ENCODE measurements around the gene KRT1.

Gene KRT1

DNA sequence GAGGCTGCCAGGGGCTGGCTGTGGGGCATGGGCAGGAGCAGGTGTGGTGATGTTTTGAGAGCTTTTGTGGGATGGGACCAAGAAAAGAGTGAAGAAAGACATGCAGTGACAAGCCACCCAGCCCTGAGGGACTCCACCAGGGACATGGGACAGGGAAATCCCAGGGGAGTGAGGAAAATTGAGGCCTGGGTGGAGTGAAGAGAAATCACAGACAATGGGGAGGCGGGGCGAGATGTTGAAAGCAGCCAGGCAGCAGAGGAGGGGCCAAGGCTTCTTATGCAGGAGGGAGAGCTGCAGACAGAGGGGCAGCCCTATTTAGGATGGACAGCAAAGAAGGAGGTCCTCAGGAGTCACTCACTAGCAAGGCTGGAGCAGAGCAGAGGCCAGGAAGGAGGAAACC lies 4.2 kb upstream of the KRT1 start:
- H2BK12ac ChIP-seq (ENCODE audit: low read length in 2 of 2), result no peak overlapping the region
- no peak overlapping the region for H3K14ac ChIP-seq (ENCODE audit: low read length in 2 of 2)
- no peak overlapping the region for H2BK120ac ChIP-seq (ENCODE audit: low read depth, low read length)
- no peak overlapping the region for H3K27ac ChIP-seq (ENCODE audit: low read length, poor library complexity, severe bottlenecking)
- no peak overlapping the region for H3K4me3 ChIP-seq (ENCODE audit: insufficient read depth in 1 of 2, low read depth in 1 of 2, low read length in 2 of 2)
- peaks cover 68 to 94% of the 10 kb centered on the region in 2 experiments for H3K27me3 ChIP-seq (ENCODE audit: control insufficient read depth in 1 of 2, insufficient read depth in 1 of 2, low read length in 2 of 2)
- no peak overlapping the region for H3K4ac ChIP-seq (ENCODE audit: low read depth in 1 of 2, low read length in 2 of 2)
- H3K4me2 ChIP-seq (ENCODE audit: low read length, poor library complexity, severe bottlenecking), result no peak overlapping the region
- no peak for DNase-seq
- H3K79me1 ChIP-seq (replicated peaks; ENCODE audit: low read length, poor library complexity, severe bottlenecking), result no peaks in the 10 kb centered on the region
- H4K8ac ChIP-seq (ENCODE audit: low read length), result no peak overlapping the region
- no peaks in the 10 kb centered on the region for H3K4me1 ChIP-seq (ENCODE audit: control insufficient read depth, insufficient read depth, low read depth, low read length)
- H2AK5ac ChIP-seq (ENCODE audit: low read length, severe bottlenecking), result no peak overlapping the region
- no peak overlapping the region for H4K91ac ChIP-seq (ENCODE audit: low read length)
- H3K36me3 ChIP-seq (ENCODE audit: control insufficient read depth in 1 of 2, insufficient read depth in 2 of 2, low read depth in 1 of 2, low read length in 2 of 2), result no peaks in the 10 kb centered on the region
- H3K9me3 ChIP-seq (ENCODE audit: control insufficient read depth, low read length), result no peaks in the 10 kb centered on the region
- 64% methylated on average over 2 of the region's 2 CpGs for WGBS
- H3K9ac ChIP-seq (ENCODE audit: low read length), result no peak overlapping the region
- no peak overlapping the region for H2BK5ac ChIP-seq (ENCODE audit: low read depth, low read length, poor library complexity, severe bottlenecking)
- no peak overlapping the region for H3K18ac ChIP-seq (ENCODE audit: low read depth in 1 of 2, low read length in 2 of 2)
- no peak overlapping the region for H2AFZ ChIP-seq (ENCODE audit: low read depth, low read length)
- no peak overlapping the region for H2BK15ac ChIP-seq (ENCODE audit: low read depth, poor library complexity, severe bottlenecking)
- H3K23ac ChIP-seq (ENCODE audit: low read length in 2 of 2), result no peak overlapping the region

- Histone ChIP-seq H3K4me2 (ENCODE audit: low read length, poor library complexity, severe bottlenecking) (no peak overlapping the region), H2AFZ (ENCODE audit: low read depth, low read length) (no peak overlapping the region), H3K14ac (ENCODE audit: low read length in 2 of 2) (no peak overlapping the region), H3K4ac (ENCODE audit: low read depth in 1 of 2, low read length in 2 of 2) (no peak overlapping the region), H3K27ac (ENCODE audit: low read length, poor library complexity, severe bottlenecking) (no peak overlapping the region), H3K18ac (ENCODE audit: low read depth in 1 of 2, low read length in 2 of 2) (no peak overlapping the region), H3K4me1 (ENCODE audit: control insufficient read depth, insufficient read depth, low read depth, low read length) (no peaks in the 10 kb centered on the region), H2BK15ac (ENCODE audit: low read depth, poor library complexity, severe bottlenecking) (no peak overlapping the region), H2AK5ac (ENCODE audit: low read length, severe bottlenecking) (no peak overlapping the region), H3K9ac (ENCODE audit: low read length) (no peak overlapping the region), H4K8ac (ENCODE audit: low read length) (no peak overlapping the region), H3K4me3 (ENCODE audit: insufficient read depth in 1 of 2, low read depth in 1 of 2, low read length in 2 of 2) (no peak overlapping the region), H2BK12ac (ENCODE audit: low read length in 2 of 2) (no peak overlapping the region), H3K79me1 (replicated peaks; ENCODE audit: low read length, poor library complexity, severe bottlenecking) (no peaks in the 10 kb centered on the region), H3K23ac (ENCODE audit: low read length in 2 of 2) (no peak overlapping the region), H2BK5ac (ENCODE audit: low read depth, low read length, poor library complexity, severe bottlenecking) (no peak overlapping the region), H2BK120ac (ENCODE audit: low read depth, low read length) (no peak overlapping the region), H3K36me3 (ENCODE audit: control insufficient read depth in 1 of 2, insufficient read depth in 2 of 2, low read depth in 1 of 2, low read length in 2 of 2) (no peaks in the 10 kb centered on the region), H3K9me3 (ENCODE audit: control insufficient read depth, low read length) (no peaks in the 10 kb centered on the region), H3K27me3 (ENCODE audit: control insufficient read depth in 1 of 2, insufficient read depth in 1 of 2, low read length in 2 of 2) (peaks cover 63 to 92% of the 10 kb centered on the region in 2 experiments), H4K91ac (ENCODE audit: low read length) (no peak overlapping the region)
- DNase-seq, result no peak
- WGBS, result 74% methylated on average over 10 of the region's 12 CpGs
Observed at GRCh38 chr12:52683575-52684300, 3.5 kb upstream of the KRT1 start.

- no peaks in the 10 kb centered on the region for H3K4me1 ChIP-seq (ENCODE audit: control insufficient read depth, insufficient read depth, low read depth, low read length)
- no peak overlapping the region for H4K91ac ChIP-seq (ENCODE audit: low read length)
- no peak overlapping the region for H4K8ac ChIP-seq (ENCODE audit: low read length)
- H3K23ac ChIP-seq (ENCODE audit: low read length in 2 of 2), result no peak overlapping the region
- no peaks in the 10 kb centered on the region for H3K36me3 ChIP-seq (ENCODE audit: control insufficient read depth in 1 of 2, insufficient read depth in 2 of 2, low read depth in 1 of 2, low read length in 2 of 2)
- no peak overlapping the region for H3K4ac ChIP-seq (ENCODE audit: low read depth in 1 of 2, low read length in 2 of 2)
- H2AFZ ChIP-seq (ENCODE audit: low read depth, low read length), result no peak overlapping the region
- no peaks in the 10 kb centered on the region for H3K9me3 ChIP-seq (ENCODE audit: control insufficient read depth, low read length)
- no peak overlapping the region for H3K14ac ChIP-seq (ENCODE audit: low read length in 2 of 2)
- no peaks in the 10 kb centered on the region for H3K79me1 ChIP-seq (replicated peaks; ENCODE audit: low read length, poor library complexity, severe bottlenecking)
- no peak overlapping the region for H3K9ac ChIP-seq (ENCODE audit: low read length)
- H2BK12ac ChIP-seq (ENCODE audit: low read length in 2 of 2), result no peak overlapping the region
- no peak overlapping the region for H3K4me3 ChIP-seq (ENCODE audit: insufficient read depth in 1 of 2, low read depth in 1 of 2, low read length in 2 of 2)
- H2BK15ac ChIP-seq (ENCODE audit: low read depth, poor library complexity, severe bottlenecking), result no peak overlapping the region
- H2BK5ac ChIP-seq (ENCODE audit: low read depth, low read length, poor library complexity, severe bottlenecking), result no peak overlapping the region
- H2AK5ac ChIP-seq (ENCODE audit: low read length, severe bottlenecking), result no peak overlapping the region
- no peak overlapping the region for H3K27ac ChIP-seq (ENCODE audit: low read length, poor library complexity, severe bottlenecking)
- H3K18ac ChIP-seq (ENCODE audit: low read depth in 1 of 2, low read length in 2 of 2), result no peak overlapping the region
- H2BK120ac ChIP-seq (ENCODE audit: low read depth, low read length), result no peak overlapping the region
- peaks cover 58 to 92% of the 10 kb centered on the region in 2 experiments for H3K27me3 ChIP-seq (ENCODE audit: control insufficient read depth in 1 of 2, insufficient read depth in 1 of 2, low read length in 2 of 2)
- DNase-seq, result no peak
- no peak overlapping the region for H3K4me2 ChIP-seq (ENCODE audit: low read length, poor library complexity, severe bottlenecking)
- WGBS, result 53% methylated on average over 4 of the region's 4 CpGs
Observed at GRCh38 chr12:52682938-52683574, 2.8 kb upstream of the KRT1 start.

GRCh38 chr12:52682381-52682660 lies 2.1 kb upstream of the KRT1 start:
- Histone ChIP-seq H3K14ac (ENCODE audit: low read length in 2 of 2) (no peak overlapping the region), H3K27ac (ENCODE audit: low read length, poor library complexity, severe bottlenecking) (no peak overlapping the region), H3K4me3 (ENCODE audit: insufficient read depth in 1 of 2, low read depth in 1 of 2, low read length in 2 of 2) (no peak overlapping the region), H3K9me3 (ENCODE audit: control insufficient read depth, low read length) (no peaks in the 10 kb centered on the region), H3K4ac (ENCODE audit: low read depth in 1 of 2, low read length in 2 of 2) (no peak overlapping the region), H2BK15ac (ENCODE audit: low read depth, poor library complexity, severe bottlenecking) (no peak overlapping the region), H3K4me2 (ENCODE audit: low read length, poor library complexity, severe bottlenecking) (no peak overlapping the region), H2BK12ac (ENCODE audit: low read length in 2 of 2) (no peak overlapping the region), H3K23ac (ENCODE audit: low read length in 2 of 2) (no peak overlapping the region), H4K8ac (ENCODE audit: low read length) (no peak overlapping the region), H3K9ac (ENCODE audit: low read length) (no peak overlapping the region), H3K27me3 (ENCODE audit: control insufficient read depth in 1 of 2, insufficient read depth in 1 of 2, low read length in 2 of 2) (peaks cover 51 to 92% of the 10 kb centered on the region in 2 experiments), H2BK120ac (ENCODE audit: low read depth, low read length) (no peak overlapping the region), H2BK5ac (ENCODE audit: low read depth, low read length, poor library complexity, severe bottlenecking) (no peak overlapping the region), H3K79me1 (replicated peaks; ENCODE audit: low read length, poor library complexity, severe bottlenecking) (no peaks in the 10 kb centered on the region), H3K4me1 (ENCODE audit: control insufficient read depth, insufficient read depth, low read depth, low read length) (no peaks in the 10 kb centered on the region), H3K36me3 (ENCODE audit: control insufficient read depth in 1 of 2, insufficient read depth in 2 of 2, low read depth in 1 of 2, low read length in 2 of 2) (no peaks in the 10 kb centered on the region), H2AFZ (ENCODE audit: low read depth, low read length) (no peak overlapping the region), H3K18ac (ENCODE audit: low read depth in 1 of 2, low read length in 2 of 2) (no peak overlapping the region), H4K91ac (ENCODE audit: low read length) (no peak overlapping the region), H2AK5ac (ENCODE audit: low read length, severe bottlenecking) (no peak overlapping the region)
- no peak for DNase-seq
- 60% methylated on average over 1 of the region's 2 CpGs for whole genome bisulfite sequencing
